Mesenchymal stem cell (in vitro differentiated cells and primary cell): ENCODE data around the gene HIGD1A.
"Not testable (repeated sequence)": the region's sequence is repeated elsewhere in the genome, so short reads cannot be mapped to it uniquely, and the experiment has no call there.

Experiments
- DNase-seq: peaks from one replicate; pipeline ENCODE4 v3.0.0-alpha.2; 2013
- H2AFZ ChIP-seq: one replicate; pipeline ENCODE4 v1.6.1; 2013; ENCODE audit warnings: low read depth, mild to moderate bottlenecking, control low read depth, inconsistent platforms, low read length, moderate library complexity
- H2AK5ac ChIP-seq: 2 replicates; pipeline ENCODE4 v1.6.1; 2013; ENCODE audit warnings: low read length, moderate library complexity, mild to moderate bottlenecking, inconsistent platforms; ENCODE audit not compliant: severe bottlenecking
- H2BK120ac ChIP-seq: one replicate; pipeline ENCODE4 v1.6.1; 2013; ENCODE audit warnings: low read depth, mild to moderate bottlenecking, inconsistent platforms, low read length, moderate library complexity
- H2BK12ac ChIP-seq, 2 experiments: one replicate each; pipeline ENCODE4 v1.6.1; 2013; ENCODE audit warnings: inconsistent platforms in 2 of 2, low read length in 2 of 2, mild to moderate bottlenecking in 2 of 2, moderate library complexity in 2 of 2, control low read depth in 1 of 2
- H2BK15ac ChIP-seq: one replicate; pipeline ENCODE4 v1.6.1; 2013; ENCODE audit warnings: mild to moderate bottlenecking, low read depth, inconsistent platforms; ENCODE audit not compliant: poor library complexity, severe bottlenecking
- H2BK5ac ChIP-seq: 2 replicates; pipeline ENCODE4 v1.6.1; 2013; ENCODE audit warnings: low read depth, mild to moderate bottlenecking, low read length, control low read depth, inconsistent platforms; ENCODE audit not compliant: poor library complexity, severe bottlenecking
- H3K14ac ChIP-seq, 2 experiments: one replicate each; pipeline ENCODE4 v1.6.1; 2013; ENCODE audit warnings: inconsistent platforms in 2 of 2, low read length in 2 of 2, control low read depth in 1 of 2, mild to moderate bottlenecking in 1 of 2, moderate library complexity in 1 of 2
- H3K18ac ChIP-seq, 2 experiments: one replicate each; pipeline ENCODE4 v1.6.1; 2013; ENCODE audit warnings: inconsistent platforms in 2 of 2, low read length in 2 of 2, control low read depth in 1 of 2, low read depth in 1 of 2, mild to moderate bottlenecking in 1 of 2
- H3K23ac ChIP-seq, 2 experiments: one replicate each; pipeline ENCODE4 v1.6.1; 2013; ENCODE audit warnings: inconsistent platforms in 2 of 2, low read length in 2 of 2, mild to moderate bottlenecking in 2 of 2, moderate library complexity in 2 of 2, control low read depth in 1 of 2
- H3K27ac ChIP-seq: 2 replicates; pipeline ENCODE4 v1.5.1; 2013; ENCODE audit warnings: mild to moderate bottlenecking, moderate library complexity, low read length, control low read depth, inconsistent platforms; ENCODE audit not compliant: poor library complexity, severe bottlenecking
- H3K27me3 ChIP-seq, 2 experiments: 2 replicates each; pipeline versions ENCODE4 v1.6.1 to v1.7.0; 2013; ENCODE audit warnings: low read length in 2 of 2, mild to moderate bottlenecking in 2 of 2, moderate library complexity in 2 of 2, control low read depth in 1 of 2, inconsistent platforms in 1 of 2; ENCODE audit not compliant: control insufficient read depth in 1 of 2, insufficient read depth in 1 of 2
- H3K36me3 ChIP-seq, 2 experiments: 2 replicates each; pipeline versions ENCODE4 v1.6.1 to v1.7.0; 2013; ENCODE audit warnings: low read length in 2 of 2, control low read depth in 1 of 2, inconsistent platforms in 1 of 2, low read depth in 1 of 2, mild to moderate bottlenecking in 1 of 2; ENCODE audit not compliant: insufficient read depth in 2 of 2, control insufficient read depth in 1 of 2
- H3K4ac ChIP-seq, 2 experiments: one replicate each; pipeline ENCODE4 v1.6.1; 2013; ENCODE audit warnings: inconsistent platforms in 2 of 2, low read length in 2 of 2, mild to moderate bottlenecking in 2 of 2, moderate library complexity in 2 of 2, control low read depth in 1 of 2, low read depth in 1 of 2
- H3K4me1 ChIP-seq: 2 replicates; pipeline ENCODE4 v1.6.1; 2013; ENCODE audit warnings: low read depth, low read length, control low read depth; ENCODE audit not compliant: control insufficient read depth, insufficient read depth
- H3K4me2 ChIP-seq: 2 replicates; pipeline ENCODE4 v1.6.1; 2013; ENCODE audit warnings: low read length, mild to moderate bottlenecking, inconsistent platforms; ENCODE audit not compliant: poor library complexity, severe bottlenecking
- H3K4me3 ChIP-seq, 2 experiments: 2 replicates each; pipeline versions ENCODE4 v1.5.1 to v1.7.0; 2013; ENCODE audit warnings: low read length in 2 of 2, mild to moderate bottlenecking in 2 of 2, control low read depth in 1 of 2, low read depth in 1 of 2; ENCODE audit not compliant: insufficient read depth in 1 of 2
- H3K79me1 ChIP-seq: replicated peaks from 2 replicates; pipeline ENCODE4 v1.6.1; 2013; ENCODE audit warnings: mild to moderate bottlenecking, control low read depth, low read length, inconsistent platforms; ENCODE audit not compliant: poor library complexity, severe bottlenecking
- H3K9ac ChIP-seq: 2 replicates; pipeline ENCODE4 v1.7.0; 2013; ENCODE audit warnings: mild to moderate bottlenecking, low read length, moderate library complexity
- H3K9me3 ChIP-seq: 2 replicates; pipeline ENCODE4 v1.7.0; 2013; ENCODE audit warnings: mild to moderate bottlenecking, low read length; ENCODE audit not compliant: control insufficient read depth
- H4K8ac ChIP-seq: one replicate; pipeline ENCODE4 v1.6.1; 2013; ENCODE audit warnings: inconsistent platforms, mild to moderate bottlenecking, low read length, moderate library complexity
- H4K91ac ChIP-seq: one replicate; pipeline ENCODE4 v1.6.1; 2013; ENCODE audit warnings: mild to moderate bottlenecking, low read length, inconsistent platforms
- WGBS: methylation state at CpG from one replicate; pipeline ENCODE4 v1.1.7; 2013; ENCODE audit warnings: mixed read lengths; 5-methylcytosine and 5-hydroxymethylcytosine counted together

The HIGD1A gene

GRCh38 chr3:42814914-42815507, 10.7 kb upstream of the HIGD1A start:
- H2BK5ac ChIP-seq, result no peak overlapping the region
- no peak overlapping the region for H2BK12ac ChIP-seq
- 35% methylated on average over 2 of the region's 2 CpGs for WGBS
- no peak overlapping the region for H3K23ac ChIP-seq
- H2AFZ ChIP-seq, result no peak overlapping the region
- no peak overlapping the region for H4K91ac ChIP-seq
- H2BK15ac ChIP-seq, result no peak overlapping the region
- no peak overlapping the region for H3K18ac ChIP-seq
- no peak for DNase-seq
- H3K27ac ChIP-seq, result no peak overlapping the region
- H3K9ac ChIP-seq, result no peak overlapping the region
- H4K8ac ChIP-seq, result no peak overlapping the region
- H3K79me1 ChIP-seq, result no peaks in the 10 kb centered on the region
- H3K4me3 ChIP-seq, result no peak overlapping the region
- H3K27me3 ChIP-seq, result peaks cover 5 to 26% of the 10 kb centered on the region in 2 experiments
- H3K36me3 ChIP-seq, result no peaks in the 10 kb centered on the region
- no peak overlapping the region for H3K14ac ChIP-seq
- no peak overlapping the region for H3K4me2 ChIP-seq
- H3K4me1 ChIP-seq, result peaks cover 2% of the 10 kb centered on the region
- no peak overlapping the region for H2BK120ac ChIP-seq
- no peak overlapping the region for H3K4ac ChIP-seq
- H2AK5ac ChIP-seq, result no peak overlapping the region
- no peaks in the 10 kb centered on the region for H3K9me3 ChIP-seq

GRCh38 chr3:42814246-42814645, 10.0 kb upstream of the HIGD1A start:
- Histone ChIP-seq H2BK15ac (no peak overlapping the region), H4K8ac (no peak overlapping the region), H3K18ac (no peak overlapping the region), H3K27me3 (peaks cover 5 to 21% of the 10 kb centered on the region in 2 experiments), H3K9ac (no peak overlapping the region), H2AK5ac (no peak overlapping the region), H2BK5ac (no peak overlapping the region), H3K36me3 (no peaks in the 10 kb centered on the region), H3K23ac (no peak overlapping the region), H3K79me1 (no peaks in the 10 kb centered on the region), H2BK120ac (no peak overlapping the region), H3K9me3 (no peaks in the 10 kb centered on the region), H3K27ac (no peak overlapping the region), H4K91ac (no peak overlapping the region), H3K4me1 (peaks cover 2% of the 10 kb centered on the region), H3K4ac (no peak overlapping the region), H3K14ac (no peak overlapping the region), H2AFZ (no peak overlapping the region), H3K4me2 (no peak overlapping the region), H2BK12ac (no peak overlapping the region), H3K4me3 (no peak overlapping the region)
- WGBS, result 92% methylated on average over 3 of the region's 5 CpGs
- no peak for DNase-seq

DNA sequence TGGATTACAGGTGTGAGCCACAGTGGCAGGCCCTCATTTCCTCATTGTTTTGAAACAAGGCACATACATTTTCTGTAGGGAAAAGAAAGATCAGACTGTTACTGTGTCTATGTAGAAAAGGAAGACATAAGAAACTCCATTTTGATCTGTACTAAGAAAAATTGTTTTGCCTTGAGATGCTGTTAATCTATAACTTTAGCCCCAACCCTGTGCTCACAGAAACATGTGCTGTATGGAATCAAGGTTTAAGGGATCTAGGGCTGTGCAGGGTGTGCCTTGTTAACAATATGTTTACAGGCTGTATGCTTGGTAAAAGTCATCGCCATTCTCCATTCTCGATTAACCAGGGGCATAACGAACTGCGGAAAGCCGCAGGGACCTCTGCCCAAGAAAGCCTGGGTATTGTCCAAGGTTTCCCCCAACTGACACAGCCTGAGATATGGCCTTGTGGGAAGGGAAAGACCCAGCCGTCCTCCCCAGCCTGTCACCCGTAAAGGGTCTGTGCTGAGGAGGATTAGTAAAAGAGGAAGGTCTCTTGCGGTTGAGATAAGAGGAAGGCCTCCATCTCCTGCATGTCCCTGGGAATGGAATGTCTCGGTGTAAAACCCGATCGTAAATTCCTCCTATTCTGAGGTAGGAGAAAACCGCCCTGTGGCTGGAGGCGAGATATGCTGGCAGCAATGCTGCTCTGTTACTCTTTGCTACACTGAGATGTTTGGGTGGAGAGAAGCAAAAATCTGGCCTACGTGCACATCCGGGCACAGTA, 7.0 kb upstream of the HIGD1A start:
- H3K9ac ChIP-seq, H2AK5ac ChIP-seq, H2BK5ac ChIP-seq, DNase-seq, H3K18ac ChIP-seq, H4K91ac ChIP-seq, H3K23ac ChIP-seq, H3K4me1 ChIP-seq, H3K9me3 ChIP-seq, H3K79me1 ChIP-seq, H3K4me2 ChIP-seq, H3K14ac ChIP-seq, H3K36me3 ChIP-seq, H2BK12ac ChIP-seq, H4K8ac ChIP-seq, H2AFZ ChIP-seq, H3K4me3 ChIP-seq, H3K4ac ChIP-seq, H3K27ac ChIP-seq, H2BK15ac ChIP-seq, H2BK120ac ChIP-seq: not testable (repeated sequence)
- peaks cover 0 to 13% of the 10 kb centered on the region in 2 experiments for H3K27me3 ChIP-seq
- 45% methylated on average over 15 of the region's 15 CpGs for WGBS

GRCh38 chr3:42810706-42811105, 6.4 kb upstream of the HIGD1A start:
- not testable (repeated sequence) for H2BK15ac ChIP-seq, H3K4me2 ChIP-seq, H2AK5ac ChIP-seq, H3K27ac ChIP-seq, H3K4ac ChIP-seq, H2BK120ac ChIP-seq, H3K23ac ChIP-seq, H2AFZ ChIP-seq, H3K36me3 ChIP-seq, H2BK5ac ChIP-seq, H4K91ac ChIP-seq, H3K18ac ChIP-seq, DNase-seq, H3K4me1 ChIP-seq, H3K79me1 ChIP-seq, H2BK12ac ChIP-seq, H3K14ac ChIP-seq, H4K8ac ChIP-seq, H3K9ac ChIP-seq, H3K4me3 ChIP-seq, H3K9me3 ChIP-seq
- peaks cover 0 to 14% of the 10 kb centered on the region in 2 experiments for H3K27me3 ChIP-seq
- WGBS, result 95% methylated on average over 10 of the region's 10 CpGs
